NK-92 treated with Interleukin-12 subunit alpha and Interleukin-12 subunit beta, amount 100 ng/mL, for 24 hours (cell line): ENCODE data around the gene MORC4.

Experiments
- DNase-seq: peaks from one replicate; lab custom pipeline; 2025; lab: John Stamatoyannopoulos, UW

Gene MORC4

DNA sequence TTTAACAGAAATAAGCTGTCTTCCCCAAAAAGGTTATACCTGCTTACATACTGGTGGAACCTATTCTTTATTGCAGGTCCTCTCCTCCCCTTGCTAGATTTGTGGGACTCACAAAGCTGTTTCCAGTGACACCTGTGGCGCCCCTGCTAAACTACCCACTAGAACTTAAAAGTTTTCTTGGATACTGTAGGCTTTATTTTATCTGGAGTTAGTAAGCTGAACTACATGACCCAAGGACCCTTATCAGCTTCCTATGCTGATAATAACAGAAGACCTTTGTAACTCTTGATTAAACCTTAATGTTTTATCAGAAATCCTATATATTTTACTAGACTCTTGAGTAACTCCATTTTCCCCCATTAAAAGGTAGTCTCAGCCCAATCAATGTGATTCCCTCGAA lies 47.5 kb downstream of the MORC4 start:
- no peak for DNase-seq

DNA sequence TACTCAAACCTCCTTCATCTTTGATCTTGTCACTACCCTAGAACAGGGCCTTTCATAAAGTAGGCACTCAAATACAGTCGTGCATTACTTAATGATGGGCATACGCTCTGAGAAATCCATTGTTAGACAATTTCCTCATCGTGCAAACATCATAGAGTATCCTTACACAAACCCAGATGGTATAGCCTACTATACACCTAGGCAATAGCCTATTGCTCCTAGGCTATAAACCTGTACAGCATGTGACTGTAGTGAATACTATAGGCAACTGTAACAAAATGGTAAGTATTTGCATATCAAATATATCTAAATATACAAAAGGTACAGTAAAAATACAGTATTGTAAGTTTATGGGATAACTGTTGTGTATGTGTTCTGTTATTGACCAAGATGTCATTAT lies 47.9 kb downstream of the MORC4 start:
- DNase-seq = no peak

DNA sequence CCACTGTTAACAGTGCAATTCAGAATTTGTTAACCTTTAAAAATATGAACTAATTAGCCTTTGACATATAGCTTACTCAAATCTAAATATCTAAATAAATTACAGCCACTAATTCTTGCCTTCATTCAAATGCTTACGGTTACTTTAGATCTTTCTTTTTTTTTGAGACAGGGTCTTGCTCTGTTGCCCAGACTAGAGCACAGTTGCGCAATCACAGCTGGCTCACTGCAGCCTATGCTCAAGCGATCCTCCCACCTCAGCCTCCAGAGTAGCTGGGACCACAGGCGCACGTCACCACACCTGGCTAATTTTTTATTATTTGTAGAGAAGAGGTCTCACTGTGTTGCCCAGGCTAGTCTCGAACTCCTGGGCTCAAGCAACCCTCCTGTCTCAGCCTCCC lies 48.8 kb downstream of the MORC4 start:
- DNase-seq = no peak

DNA sequence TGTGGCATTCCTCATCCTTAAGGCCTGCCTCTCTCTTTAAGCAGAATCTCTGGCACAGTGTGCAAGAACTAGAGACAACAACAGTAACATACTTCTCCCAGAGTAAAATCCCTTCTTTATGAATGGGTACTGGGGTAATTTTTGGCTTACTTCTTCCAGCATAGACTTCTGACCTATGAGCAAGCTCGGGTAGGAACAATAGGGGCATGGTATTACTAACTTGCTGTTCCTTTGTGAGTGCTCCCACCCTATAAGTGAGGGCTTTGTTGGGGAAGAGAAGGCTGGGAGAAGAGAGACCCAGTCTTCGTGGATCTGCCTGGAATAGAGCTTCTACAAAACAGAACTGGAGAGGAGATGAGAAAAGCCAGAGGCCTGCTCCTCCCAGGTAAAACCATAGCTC lies 49.6 kb downstream of the MORC4 start:
- DNase-seq = no peak

DNA sequence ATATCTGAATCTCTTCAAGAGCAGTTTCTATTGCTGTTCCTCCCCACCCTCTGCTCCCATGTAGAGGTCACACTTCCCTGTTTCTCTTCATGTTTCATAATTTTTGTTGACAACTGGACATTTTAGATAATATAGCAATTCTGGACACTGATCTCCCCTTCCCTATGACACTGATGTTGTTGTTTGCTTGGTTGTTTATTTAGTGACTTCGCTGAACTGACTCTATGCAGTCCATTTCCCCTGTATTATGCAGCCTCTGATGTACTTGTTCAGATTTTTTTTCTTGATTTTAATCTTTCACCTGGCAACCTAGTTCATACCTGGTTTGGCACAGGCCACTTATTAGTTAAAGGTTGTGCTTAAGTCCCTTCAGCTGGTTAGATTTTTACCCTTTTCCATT lies 50.6 kb downstream of the MORC4 start:
- DNase-seq = no peak

DNA sequence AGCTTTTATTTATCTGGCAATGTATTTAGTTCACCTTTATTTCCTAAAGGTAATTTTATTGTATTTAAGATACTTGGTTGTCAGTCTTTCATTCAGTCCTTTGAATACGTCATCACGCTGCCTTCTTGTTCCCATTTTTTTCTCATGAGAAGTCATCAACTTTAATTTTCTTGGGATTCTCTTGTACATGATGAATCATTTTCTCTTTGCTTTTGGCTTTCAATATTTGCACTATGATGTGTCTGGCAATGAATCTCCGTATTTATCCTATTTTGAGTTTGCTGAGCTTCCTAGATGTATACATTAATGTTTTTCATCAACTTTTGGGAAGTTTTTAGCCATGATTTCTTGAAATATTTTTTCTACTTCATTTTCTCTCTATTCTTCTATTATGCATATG lies 51.4 kb downstream of the MORC4 start:
- no peak for DNase-seq

DNA sequence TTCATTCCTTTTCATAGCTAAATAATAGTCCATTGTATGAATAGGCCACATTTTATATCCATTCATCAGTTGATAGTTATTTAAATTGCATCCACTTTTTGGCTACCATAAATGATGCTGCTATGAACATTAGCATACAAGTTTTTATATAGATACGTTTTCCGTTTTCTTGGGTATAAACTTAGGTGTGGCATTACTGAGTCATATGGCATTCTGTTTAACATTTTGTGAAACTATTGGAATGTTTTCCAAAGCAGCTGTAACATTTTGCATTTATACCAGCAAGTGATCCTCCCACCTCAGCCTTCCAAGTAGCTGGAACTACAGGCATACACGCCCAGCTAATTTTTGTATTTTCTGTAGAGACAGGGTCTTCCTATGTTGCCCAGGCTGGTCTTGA lies 53.5 kb downstream of the MORC4 start:
- DNase-seq = no peak

DNA sequence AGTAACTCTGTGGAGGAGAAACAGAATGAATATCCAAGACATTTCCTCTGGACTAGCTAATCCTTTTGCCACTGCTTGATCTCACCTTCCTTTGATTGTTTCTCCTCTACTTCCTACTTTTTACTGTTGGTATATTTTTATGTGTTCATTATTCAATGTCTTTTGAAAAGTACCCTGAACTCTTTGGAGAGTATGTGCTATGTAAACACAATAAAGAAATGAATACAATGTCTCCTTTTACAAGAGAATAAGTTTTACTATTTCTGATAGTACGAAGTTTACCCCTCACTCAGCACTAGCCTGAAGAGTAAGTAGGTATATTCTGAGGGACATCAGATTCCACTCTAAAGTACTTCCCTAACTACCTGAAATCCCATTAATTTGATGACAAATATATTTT lies 59.9 kb downstream of the MORC4 start:
- DNase-seq = no peak

DNA sequence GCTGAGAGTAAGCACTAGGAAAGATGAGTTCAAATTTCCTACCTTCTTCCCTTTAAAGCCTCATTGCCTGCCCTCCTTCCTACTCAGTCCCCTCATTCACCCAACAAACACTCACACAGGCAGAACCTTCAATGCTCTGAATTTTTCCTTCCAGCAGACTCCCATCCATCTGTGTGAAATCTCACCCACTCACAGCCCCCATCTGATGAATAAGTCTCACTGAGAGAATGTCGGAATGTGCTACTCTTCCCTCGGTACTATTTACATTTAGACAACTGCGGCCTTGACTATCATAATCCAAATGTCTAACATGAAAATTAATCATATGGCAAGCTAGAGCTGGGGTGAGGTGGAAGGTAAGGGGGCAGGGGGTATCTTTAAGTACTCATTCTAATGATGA lies 60.4 kb downstream of the MORC4 start:
- DNase-seq = no peak

DNA sequence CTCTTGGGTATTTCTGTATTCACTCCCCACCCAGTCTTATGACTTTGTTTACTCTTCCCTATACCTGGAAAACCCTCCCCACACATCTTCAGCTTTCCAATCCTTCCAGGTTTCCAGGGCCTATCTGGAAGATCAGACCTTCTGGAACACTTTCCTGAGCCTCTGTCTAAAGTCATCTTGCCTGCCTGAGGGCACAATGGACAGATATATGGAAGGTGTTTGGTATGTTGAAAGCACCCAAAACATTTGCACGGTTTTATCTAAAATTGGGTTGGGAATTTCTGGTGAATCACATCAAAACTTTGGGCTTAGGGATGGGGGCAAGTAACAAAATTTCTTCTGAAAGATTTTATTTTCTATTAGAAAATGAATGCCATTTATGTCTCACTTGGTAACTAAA lies 63.8 kb downstream of the MORC4 start:
- no peak for DNase-seq

DNA sequence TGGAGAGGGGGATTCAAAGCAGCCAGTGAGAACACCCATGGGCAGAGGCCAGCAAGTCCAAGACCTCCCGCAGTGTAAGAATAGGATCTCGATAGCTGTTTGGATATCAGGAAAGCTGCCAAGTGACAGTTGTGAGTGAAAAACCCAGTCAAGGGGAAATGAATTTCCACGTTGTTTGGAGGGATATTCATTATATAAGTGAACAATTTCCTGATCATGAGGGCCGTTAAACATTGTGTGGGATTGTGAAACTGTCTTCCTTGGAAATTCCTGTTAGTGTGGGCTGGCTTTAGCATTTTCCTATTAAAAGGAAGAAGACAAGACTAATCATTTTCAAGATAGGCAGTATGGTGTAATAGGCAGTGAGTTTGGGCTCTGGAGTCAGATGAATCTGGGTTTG lies 64.8 kb downstream of the MORC4 start:
- DNase-seq = no peak

DNA sequence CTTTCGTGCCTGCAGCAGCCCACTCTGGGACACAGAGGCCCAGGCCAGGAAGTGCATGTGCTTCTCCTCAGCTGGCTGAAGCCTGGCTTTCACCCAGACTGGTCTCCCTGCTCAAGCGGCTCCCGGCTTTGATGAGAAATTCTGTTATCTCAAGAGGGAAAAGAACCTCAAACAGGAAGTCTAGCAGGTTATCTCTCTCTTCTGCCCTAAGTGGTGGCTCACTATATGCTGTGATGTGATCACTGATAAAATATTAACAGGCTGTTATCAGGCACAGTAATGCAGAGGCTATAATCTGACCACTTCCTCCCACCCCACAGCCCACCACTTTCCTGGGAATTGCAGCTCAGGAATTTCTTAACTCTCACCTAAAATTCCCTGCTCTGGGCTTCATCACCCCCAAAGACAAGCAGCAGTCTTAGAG lies 66.5 kb downstream of the MORC4 start:
- no peak for DNase-seq

DNA sequence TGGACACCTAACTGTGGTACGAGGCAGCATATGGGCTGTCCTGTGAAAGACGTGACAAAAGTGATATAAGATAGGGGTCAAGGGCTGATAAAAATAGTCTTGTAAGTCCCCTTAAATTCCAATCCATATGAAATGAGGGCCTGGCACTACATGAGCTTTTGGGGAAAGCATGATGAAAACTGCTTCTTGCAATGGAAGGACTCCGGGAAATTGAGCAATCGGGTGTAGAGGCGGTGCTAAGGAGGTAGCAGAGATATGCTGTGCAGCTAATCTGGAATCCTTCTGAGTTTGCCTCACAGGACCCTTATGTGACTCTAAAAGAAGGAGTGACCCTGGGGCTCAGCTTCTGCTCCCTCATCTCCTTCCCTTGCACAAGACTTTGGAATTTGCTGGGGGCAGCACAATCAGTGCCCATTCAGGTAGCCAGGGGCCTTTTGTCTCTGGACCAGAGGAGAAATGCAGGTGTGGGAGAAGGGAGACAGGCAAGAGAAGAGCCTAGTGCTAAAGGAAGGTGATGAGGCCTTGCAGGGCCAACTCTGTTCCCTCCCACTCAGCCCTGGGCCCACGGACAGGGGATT lies 67.0 kb downstream of the MORC4 start:
- DNase-seq = no peak

DNA sequence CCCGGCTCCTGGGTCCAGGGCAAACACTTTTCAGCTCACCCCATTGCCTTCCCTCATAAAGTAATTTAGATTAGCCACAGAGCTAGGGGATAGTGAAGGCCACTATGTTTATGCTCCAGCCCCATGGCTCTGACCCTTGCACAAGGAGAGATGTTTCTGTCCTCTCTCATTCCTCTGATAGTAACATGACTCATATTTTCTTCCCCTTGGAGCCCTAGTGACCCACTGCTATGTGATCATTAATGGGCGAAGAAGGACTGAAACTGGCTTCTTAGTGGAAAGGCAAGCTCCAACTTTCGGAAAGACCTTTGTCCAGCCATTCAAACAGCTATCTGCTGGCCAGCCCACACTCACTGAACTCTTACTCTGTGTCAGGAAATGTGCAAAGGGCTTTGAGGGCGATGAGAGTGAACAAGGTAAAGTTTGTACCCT lies 67.5 kb downstream of the MORC4 start:
- no peak for DNase-seq

DNA sequence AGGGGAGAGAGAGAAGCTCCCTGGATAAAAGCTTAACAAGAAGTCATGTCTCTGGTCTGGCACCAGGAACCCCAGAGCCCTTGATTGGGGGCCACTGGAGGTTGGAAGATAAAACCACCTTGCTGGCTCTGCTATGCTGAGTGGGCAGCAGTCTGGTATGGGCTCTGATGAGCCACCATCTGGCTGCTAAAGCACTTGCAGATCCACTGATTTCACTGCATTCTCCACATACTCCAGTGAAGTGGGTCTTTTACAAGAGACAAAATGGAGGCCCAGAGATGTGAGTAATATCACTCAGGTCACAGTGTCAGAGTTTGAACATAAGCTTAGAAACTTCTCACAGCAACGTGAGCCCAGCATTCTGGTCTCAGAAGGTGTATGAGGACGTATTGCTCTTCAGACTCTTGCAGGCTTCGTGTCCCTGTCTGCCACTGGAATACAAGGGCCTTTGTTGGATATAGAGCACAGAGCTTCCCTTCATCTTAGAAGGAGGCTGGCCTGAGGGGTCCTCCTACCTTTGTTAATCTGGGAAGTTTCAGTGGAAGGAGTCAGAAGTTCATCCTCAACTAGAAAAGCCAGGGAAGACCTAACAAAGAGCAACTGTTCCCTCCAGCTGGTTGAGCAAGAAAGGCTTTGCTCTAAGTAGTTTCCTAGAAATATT lies 68.1 kb downstream of the MORC4 start:
- no peak for DNase-seq

DNA sequence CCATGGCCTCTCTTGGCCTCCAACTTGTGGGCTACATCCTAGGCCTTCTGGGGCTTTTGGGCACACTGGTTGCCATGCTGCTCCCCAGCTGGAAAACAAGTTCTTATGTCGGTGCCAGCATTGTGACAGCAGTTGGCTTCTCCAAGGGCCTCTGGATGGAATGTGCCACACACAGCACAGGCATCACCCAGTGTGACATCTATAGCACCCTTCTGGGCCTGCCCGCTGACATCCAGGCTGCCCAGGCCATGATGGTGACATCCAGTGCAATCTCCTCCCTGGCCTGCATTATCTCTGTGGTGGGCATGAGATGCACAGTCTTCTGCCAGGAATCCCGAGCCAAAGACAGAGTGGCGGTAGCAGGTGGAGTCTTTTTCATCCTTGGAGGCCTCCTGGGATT lies 71.8 kb downstream of the MORC4 start:
- DNase-seq = no peak

DNA sequence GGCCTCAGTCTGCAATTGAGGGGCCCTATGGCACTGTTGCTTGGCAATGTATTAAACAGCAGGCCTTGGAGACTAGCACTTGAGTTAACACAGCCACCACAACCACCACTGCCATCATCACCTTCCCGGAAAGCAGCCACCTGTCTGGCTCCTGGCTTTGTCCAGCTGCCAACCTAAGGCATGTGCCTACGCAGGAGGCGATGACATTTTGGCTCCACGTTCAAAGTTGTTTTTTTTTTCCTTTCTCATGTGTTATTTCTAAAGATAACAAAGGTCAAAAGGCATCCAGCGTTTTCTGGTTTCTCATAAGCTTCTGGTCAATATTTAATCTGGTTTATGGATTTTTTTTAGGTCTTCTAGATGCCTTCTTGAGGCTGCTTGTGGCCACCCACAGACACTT lies 72.3 kb downstream of the MORC4 start:
- no peak for DNase-seq

DNA sequence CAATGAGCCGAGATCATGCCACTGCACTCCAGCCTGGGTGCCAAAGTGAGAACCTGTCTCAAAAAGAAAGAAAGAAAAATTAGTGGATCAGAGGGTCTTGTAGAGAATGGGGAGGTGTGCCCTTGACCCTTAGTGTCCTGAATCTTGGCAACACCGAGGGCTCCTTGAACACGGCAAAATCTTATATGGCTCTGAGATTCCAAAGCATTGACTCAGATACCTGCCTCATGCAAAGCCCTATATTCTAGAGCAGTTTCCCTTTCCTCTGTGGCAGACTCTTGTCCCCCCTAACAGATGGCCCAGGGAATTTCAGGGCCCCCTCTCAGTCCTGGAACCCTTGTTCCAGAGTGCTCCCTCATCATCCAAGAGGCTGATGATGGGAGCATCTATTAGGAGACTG lies 73.0 kb downstream of the MORC4 start:
- no peak for DNase-seq

DNA sequence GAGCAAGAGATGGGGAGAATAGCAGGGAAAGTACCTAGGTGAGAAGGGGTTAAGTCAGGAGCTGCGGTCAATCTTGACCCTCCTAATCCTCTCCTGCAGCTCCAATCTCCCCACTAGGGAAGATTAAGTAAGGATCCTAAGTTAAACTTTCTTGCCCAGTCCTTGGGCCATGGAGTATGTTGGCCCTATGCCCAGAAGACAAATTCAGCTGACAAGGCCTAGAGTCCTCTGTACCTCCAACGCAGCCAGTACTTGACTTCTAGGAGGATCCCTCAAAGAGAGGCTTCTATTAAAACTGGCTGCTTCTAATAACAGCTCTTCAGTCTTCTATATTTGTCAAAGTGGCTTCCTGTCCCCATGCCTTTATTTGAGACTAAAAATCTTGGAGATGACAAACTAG lies 78.4 kb downstream of the MORC4 start:
- no peak for DNase-seq

DNA sequence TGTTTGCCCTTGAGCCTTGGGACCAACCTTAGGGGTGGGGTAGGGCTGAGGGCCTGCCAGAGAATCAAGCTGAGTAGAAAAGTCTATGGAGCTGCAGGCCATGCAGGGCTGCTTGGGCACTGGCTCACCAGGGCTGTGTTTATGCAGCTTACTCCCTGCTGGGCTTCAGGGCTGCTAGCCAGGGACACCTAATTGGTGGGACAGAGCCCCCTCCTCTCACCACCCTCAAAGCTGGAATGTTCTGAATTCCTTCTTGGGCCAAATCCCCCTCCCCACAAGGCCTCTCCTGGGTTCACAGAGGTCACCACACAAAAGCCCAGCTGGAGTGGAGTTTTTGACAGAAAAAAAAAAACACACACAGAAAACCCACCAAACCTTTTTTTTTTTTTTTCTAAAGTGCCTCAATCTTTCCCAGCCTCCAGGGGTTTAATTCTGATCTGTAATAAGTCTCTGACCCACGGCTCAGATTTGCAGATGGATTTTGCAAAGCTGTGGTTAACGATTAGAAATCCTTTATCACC lies 80.0 kb downstream of the MORC4 start, which contains the start of gene CLDN2:
TSS of gene CLDN2 (plus strand) at position 471 of the 521 bp plus-strand sequence. CDS start 7,827 bp downstream, outside the sequence.
- DNase-seq = no peak

DNA sequence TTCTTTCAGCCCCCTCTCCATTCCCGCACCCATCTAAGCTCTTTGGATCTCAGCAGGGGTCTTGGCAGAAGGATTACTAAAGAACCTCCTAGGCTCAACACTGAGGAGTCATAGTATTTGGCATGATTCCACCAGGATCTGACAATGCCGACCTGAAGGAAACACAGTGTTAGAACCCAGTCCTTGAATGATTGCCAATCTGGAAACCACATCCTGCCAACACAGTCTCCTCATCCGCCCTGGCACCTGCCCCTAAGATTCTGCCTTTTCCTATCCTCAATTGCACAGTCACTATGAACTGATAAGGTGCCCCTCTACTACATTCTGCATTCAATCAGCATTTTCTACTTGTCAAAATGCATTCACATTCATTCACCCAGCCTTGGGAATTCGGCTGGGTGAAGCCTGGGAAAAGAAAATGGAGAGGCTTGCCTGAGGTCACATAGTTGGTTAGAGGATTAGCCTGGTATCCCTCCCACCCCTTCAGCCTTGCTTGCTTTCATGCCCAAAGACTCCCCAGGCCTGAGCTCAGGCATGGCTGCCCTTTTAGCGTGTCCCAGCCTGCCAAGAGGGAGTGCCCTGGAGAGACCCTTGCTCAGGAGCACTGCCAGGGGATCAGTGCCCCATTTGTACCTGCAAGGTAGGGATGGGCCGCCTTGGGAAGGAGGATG lies 82.0 kb downstream of the MORC4 start:
- no peak for DNase-seq

DNA sequence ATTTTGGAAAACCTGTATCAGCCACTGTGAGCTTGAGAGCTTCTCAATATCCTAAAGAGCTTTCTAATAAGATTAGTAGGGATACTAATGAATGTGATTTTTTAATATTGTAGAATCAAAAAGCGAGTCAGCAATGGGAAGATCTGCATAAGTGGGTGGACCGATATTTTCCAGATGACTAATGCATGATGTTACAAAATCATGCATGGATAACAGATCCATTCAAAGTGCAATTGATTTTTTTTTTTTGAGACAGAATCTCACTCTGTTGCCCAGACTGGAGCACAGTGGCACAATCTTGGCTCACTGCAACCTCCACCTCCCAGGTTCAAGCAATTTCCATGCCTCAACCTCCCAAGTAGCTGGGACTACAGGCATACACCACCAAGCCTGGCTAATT lies 87.1 kb downstream of the MORC4 start:
- DNase-seq = no peak

DNA sequence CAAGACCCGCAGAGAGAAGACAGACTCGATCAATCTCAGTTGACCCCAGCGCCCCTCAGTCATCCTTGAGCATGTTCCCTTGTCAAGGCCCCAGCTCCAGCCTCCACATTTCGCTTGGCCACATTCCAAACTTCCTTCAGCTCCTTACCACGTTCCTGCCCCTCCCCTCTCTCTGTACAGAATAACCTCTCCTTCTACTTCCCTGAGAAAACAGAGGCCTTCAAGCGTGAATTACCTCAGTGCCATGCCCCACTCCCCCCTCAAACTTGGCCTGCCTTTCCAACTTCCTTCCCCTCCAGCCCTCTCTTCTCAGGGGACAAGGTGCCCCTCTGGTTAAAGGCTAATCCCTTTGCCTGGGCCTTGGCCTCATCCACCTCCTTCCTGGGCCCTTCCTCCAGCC lies 93.7 kb downstream of the MORC4 start:
- no peak for DNase-seq
